ENCODE measurements around the gene L3MBTL4.
"Not testable (repeated sequence)": the region's sequence is repeated elsewhere in the genome, so short reads cannot be mapped to it uniquely, and the experiment has no call there.

L3MBTL4 gene

GRCh38 chr18:6414723-6415417, at the start of gene L3MBTL4:
TSS of gene L3MBTL4 (minus strand) at chr18:6414911. CDS start at chr18:6311625, 103,286 bp downstream.
- DNase-seq = peak in 1 of 2 experiments; percentile 5

GRCh38 chr18:6452194-6452593, 37.5 kb upstream of the L3MBTL4 start:
- DNase-seq = no peak

GRCh38 chr18:6449213-6449612, 34.5 kb upstream of the L3MBTL4 start:
- no peak for DNase-seq

- DNase-seq = no peak
Observed at GRCh38 chr18:6444466-6445228, 29.9 kb upstream of the L3MBTL4 start.

- no peak for DNase-seq
Observed at GRCh38 chr18:6441200-6441599, 26.5 kb upstream of the L3MBTL4 start.

GRCh38 chr18:6437937-6438818, 23.5 kb upstream of the L3MBTL4 start:
- DNase-seq = no peak

GRCh38 chr18:6435731-6436130, 21.0 kb upstream of the L3MBTL4 start:
- DNase-seq = no peak

GRCh38 chr18:6434987-6435709, 20.4 kb upstream of the L3MBTL4 start:
- no peak for DNase-seq

- no peak for DNase-seq
Observed at GRCh38 chr18:6434481-6434880, 19.8 kb upstream of the L3MBTL4 start.

- DNase-seq = no peak
Observed at GRCh38 chr18:6431659-6432318, 17.1 kb upstream of the L3MBTL4 start.

- DNase-seq = no peak
Observed at GRCh38 chr18:6428851-6429395, 14.2 kb upstream of the L3MBTL4 start.

- DNase-seq = no peak
Observed at GRCh38 chr18:6427286-6427685, 12.6 kb upstream of the L3MBTL4 start.

GRCh38 chr18:6423289-6423688, 8.6 kb upstream of the L3MBTL4 start:
- DNase-seq = no peak

GRCh38 chr18:6414118-6414722, 491 bp downstream of the L3MBTL4 start:
- DNase-seq = peak; percentile 12 to 28

- DNase-seq = no peak
Observed at GRCh38 chr18:6413579-6414117, 1.1 kb downstream of the L3MBTL4 start.

- DNase-seq = no peak
Observed at GRCh38 chr18:6412933-6413472, 1.7 kb downstream of the L3MBTL4 start.

GRCh38 chr18:6411382-6411781, 3.3 kb downstream of the L3MBTL4 start:
- no peak for DNase-seq

- DNase-seq = no peak
Observed at GRCh38 chr18:6409933-6410332, 4.8 kb downstream of the L3MBTL4 start.

- not testable (repeated sequence) for DNase-seq
Observed at GRCh38 chr18:6408543-6408942, 6.2 kb downstream of the L3MBTL4 start.

GRCh38 chr18:6406910-6407470, 7.7 kb downstream of the L3MBTL4 start:
- DNase-seq = no peak
